K562 (cell line): Measurements from ENCODE around the gene IL2. TPM values are rescaled to one million over a fixed set of nuclear protein-coding genes. Genes with fewer than 3 reads are reported as not detected.
A peak's percentile ranks its signal among the peaks of the same experiment; 100 is the strongest.

ENCODE experiments used
- ATAC-seq: fragments of 200-7000 bp; cut with Tn5 transposase; 3 replicates; pipeline ENCODE4 v1.9.1; 2020; ENCODE audit warnings: moderate library complexity
- BruUV-seq: library from RNA; stranded (reverse); fragments of 400-500 nt; replicated peaks from 2 replicates; lab custom pipeline; 2021; lab: Mats Ljungman, UMichigan
- CTCF ChIA-PET: fragments of 300-600 bp; formaldehyde crosslinking; extraction: SDS; loops from one replicate; lab custom pipeline; 2021; ENCODE audit warnings: low intra/inter-chr PET ratio; lab: Yijun Ruan, JAX
- POLR2A ChIA-PET: fragments of 300-600, 350-650 bp; sonication (Branson Sonifier 250); formaldehyde crosslinking; extraction: SDS; loops from one replicate; lab custom pipeline; 2021; ENCODE audit warnings: antibody characterized with exemption, inconsistent platforms; lab: Yijun Ruan, JAX
- DNase-seq, 4 experiments: peaks; one replicate each; pipeline versions ENCODE4 v3.0.0 to v3.0.0-alpha.2; 2011 to 2018; ENCODE audit warnings: low spot score in 3 of 4, mixed read lengths in 3 of 4; ENCODE audit errors: extremely low read depth in 1 of 4
- FAIRE-seq: peaks from 2 replicates; lab custom pipeline; 2011; peaks lifted over from hg19 to GRCh38; lab: Jason Lieb, UNC
- H2AFZ ChIP-seq: 2 replicates; pipeline ENCODE4 v1.6.0; 2011; ENCODE audit warnings: low read depth, low read length, control low read depth, inconsistent platforms
- H3K27ac ChIP-seq: fragments of 200-600 bp; 3 replicates; pipeline ENCODE4 v1.8.0; 2011; ENCODE audit warnings: low read depth, mild to moderate bottlenecking, control low read depth, inconsistent platforms, low read length, moderate library complexity, mixed read lengths; ENCODE audit errors: extremely low read depth
- H3K27me3 ChIP-seq, 2 experiments: fragments of 300-600 bp in 1 of 2; 2 replicates in 1 of 2; 3 replicates in 1 of 2; pipeline versions ENCODE4 v1.6.0 to v1.8.0; 2011; ENCODE audit warnings: inconsistent platforms in 2 of 2, low read length in 2 of 2, mild to moderate bottlenecking in 1 of 2, mixed read lengths in 1 of 2, moderate library complexity in 1 of 2; ENCODE audit not compliant: control insufficient read depth in 2 of 2, insufficient read depth in 2 of 2
- H3K36me3 ChIP-seq: fragments of 300-600 bp; 3 replicates; pipeline ENCODE4 v1.8.0; 2011; ENCODE audit warnings: mild to moderate bottlenecking, low read length, inconsistent platforms; ENCODE audit not compliant: control insufficient read depth, insufficient read depth
- H3K4me1 ChIP-seq, 2 experiments: fragments of 200-600 bp in 1 of 2; replicated peaks in 1 of 2; 2 replicates in 1 of 2; 3 replicates in 1 of 2; pipeline versions ENCODE4 v1.5.1 to v1.8.0; 2011; ENCODE audit warnings: inconsistent platforms in 2 of 2, low read length in 2 of 2, mild to moderate bottlenecking in 1 of 2, mixed read lengths in 1 of 2, moderate library complexity in 1 of 2; ENCODE audit not compliant: control insufficient read depth in 2 of 2, insufficient read depth in 2 of 2
- H3K4me2 ChIP-seq: 2 replicates; pipeline ENCODE4 v1.6.1; 2011; ENCODE audit warnings: low read length, control low read depth, inconsistent platforms, mixed read lengths; ENCODE audit not compliant: insufficient read depth
- H3K4me3 ChIP-seq: fragments of 200-600 bp; sonication (generic), shearing (Covaris generic); 2 replicates; pipeline ENCODE4 v1.5.1; 2016; ENCODE audit warnings: control low read depth, inconsistent platforms
- H3K79me2 ChIP-seq: fragments of 200-600 bp; 3 replicates; pipeline ENCODE4 v1.8.0; 2011; ENCODE audit warnings: low read length, inconsistent platforms; ENCODE audit not compliant: control insufficient read depth, insufficient read depth
- H3K9ac ChIP-seq, 2 experiments: 2 replicates each; pipeline versions ENCODE4 v1.6.0 to v1.6.1; 2011; ENCODE audit warnings: low read depth in 2 of 2, low read length in 2 of 2, control low read depth in 1 of 2, inconsistent platforms in 1 of 2, mild to moderate bottlenecking in 1 of 2, mixed read lengths in 1 of 2; ENCODE audit not compliant: insufficient read depth in 1 of 2
- H3K9me1 ChIP-seq: one replicate; pipeline ENCODE4 v1.6.0; 2011; ENCODE audit warnings: inconsistent platforms, mild to moderate bottlenecking, low read length, moderate library complexity; ENCODE audit not compliant: control insufficient read depth, insufficient read depth
- H3K9me3 ChIP-seq: replicated peaks from 2 replicates; pipeline ENCODE4 v1.5.1; 2011; ENCODE audit warnings: low read depth, low read length, inconsistent platforms; ENCODE audit not compliant: control insufficient read depth, insufficient read depth
- H4K20me1 ChIP-seq: replicated peaks from 2 replicates; pipeline ENCODE4 v1.6.1; 2011; ENCODE audit warnings: low read length, inconsistent platforms, mixed read lengths; ENCODE audit not compliant: control insufficient read depth, insufficient read depth
- BRD4 ChIP-seq: fragments of 200-600 bp; sonication (generic); IDR thresholded peaks from 2 replicates; pipeline ENCODE4 v1.6.1; 2017; ENCODE audit warnings: inconsistent platforms
- CREB5 ChIP-seq: fragments of 250-450 bp; sonication (Bioruptor Pico); IDR thresholded peaks from 2 replicates; pipeline ENCODE4 v1.5.0; 2020; ENCODE audit warnings: mild to moderate bottlenecking
- DPF2 ChIP-seq: fragments of 450-650 bp; IDR thresholded peaks from 2 replicates; pipeline ENCODE4 v1.6.1; 2016
- NCOA4 ChIP-seq: fragments of 450-650 bp; IDR thresholded peaks from 2 replicates; pipeline ENCODE4 v1.6.1; 2018; ENCODE audit warnings: mild to moderate bottlenecking; ENCODE audit not compliant: partially characterized antibody
- RCOR1 ChIP-seq, 2 experiments: IDR thresholded peaks; 2 replicates each; pipeline ENCODE4 v1.6.1; 2012; ENCODE audit warnings: low read depth in 2 of 2, low read length in 2 of 2, borderline replicate concordance in 1 of 2, improper control_type of control experiment in 1 of 2
- ZNF316 ChIP-seq: fragments of 450-650 bp; IDR thresholded peaks from 2 replicates; pipeline ENCODE4 v1.6.1; 2016
- WGBS: fragments of 100-300 bp; shearing (Covaris generic); methylation state at CpG from one replicate; pipeline ENCODE4 v1.1.6; 2016; ENCODE audit warnings: low coverage, mixed read lengths; ENCODE audit not compliant: insufficient coverage; ENCODE audit errors: missing lambda C conversion rate; 5-methylcytosine and 5-hydroxymethylcytosine counted together
- in situ Hi-C: fragments of 300-500 bp; cut with MboI; formaldehyde crosslinking; loops from 4 replicates; pipeline ENCODE4 v1.15.0; 2018; ENCODE audit warnings: inconsistent platforms, mixed read lengths
- intact Hi-C: fragments of 100-400 bp; cut with micrococcal nuclease; formaldehyde crosslinking; loops from 2 replicates; pipeline ENCODE4 v1.14.2; 2022
- polyA plus RNA-seq, 8 experiments: library from polyadenylated mRNA; depleted of rRNA in 4 of 8; stranded (reverse) in 5 of 8; unstranded in 3 of 8; fragments of >200 nt; fragmentation: Nextera tagmentation in 2 of 8; fragmentation: Illumina TruSeq in 1 of 8; extraction: Ambion mirVana in 2 of 8; extraction: Trizol in 1 of 8; gene quantifications; 2 replicates each; pipeline versions ENCODE4 v1.2.1 to v1.2.3, GENCODE V29; 2011 to 2014; ENCODE audit warnings: inconsistent platforms in 1 of 8, missing spikeins in 1 of 8
- total RNA-seq, 7 experiments: library from RNA; depleted of rRNA in 6 of 7; stranded (reverse); fragments of >200 nt in 6 of 7; fragmentation: Illumina TruSeq in 2 of 7; extraction: Trizol in 2 of 7; gene quantifications; 2 replicates each; pipeline versions ENCODE4 v1.2.1 to v1.2.3, GENCODE V29; 2011 to 2021; ENCODE audit warnings: low replicate concordance in 1 of 7

IL2 gene
- total and polyA plus RNA-seq, 9 of the 15 experiments (the other 6 are each of a cell fraction or from before 2014, with no cell fraction given), result 0.11 to 0.89 TPM; not detected in 7

- 48% methylated on average over 4 of the region's 4 CpGs for WGBS
- FAIRE-seq (no peak), ATAC-seq (no peak)
Observed at GRCh38 chr4:122481766-122482405, 25.4 kb upstream of the IL2 start.

More at GRCh38 chr4:122481766-122482405, 25.4 kb upstream of the IL2 start:
- Histone ChIP-seq H3K9ac (no peak overlapping the region), H3K4me2 (no peak overlapping the region), H3K36me3 (peaks cover 3% of the 10 kb centered on the region; the same call in 2 of the 3 replicates), H3K4me1 (peaks cover 0 to 28% of the 10 kb centered on the region in 2 experiments; a peak in 3 of 5 replicates), H3K9me1 (no peaks in the 10 kb centered on the region), H3K79me2 (no peaks in the 10 kb centered on the region), H2AFZ (peak overlapping the region; percentile 80), H3K27me3 (no peaks in the 10 kb centered on the region), H4K20me1 (no peaks in the 10 kb centered on the region), H3K27ac (peak overlapping the region; percentile 63; the same call in 1 of the 3 replicates), H3K4me3 (no peak overlapping the region), H3K9me3 (peaks cover 3% of the 10 kb centered on the region; the same call in 1 of the 2 replicates)
- intact Hi-C loops, result no loop called here
- in situ Hi-C loops, result no loop called here
- TF ChIP-seq DPF2 (no peak), BRD4 (peak; percentile 34; the same call in 1 of the 2 replicates), CREB5 (CRISPR knock-in tag) (no peak), RCOR1 (IDR thresholded peaks at IDR 0.05; ENCODE audit: borderline replicate concordance in 1 of 2, low read depth in 2 of 2, low read length in 2 of 2) (no peak), NCOA4 (no peak), ZNF316 (peak; percentile 44; the same call in 1 of the 2 replicates)
- ChIA-PET CTCF (no interaction called here), POLR2A (interaction anchor here (1.6 kb wide), 1 partner anchor 19 kb away, joined by 4 read pairs; no protein-coding TSS in a partner anchor)
- no TSS peak for BruUV-seq
- no peak for DNase-seq
